Upper lobe of right lung (tissue), 1 donor: Measurements from ENCODE around the gene MIA2. TPM values are rescaled to one million over a fixed set of nuclear protein-coding genes. Genes with fewer than 3 reads are reported as not detected.
"Not testable (repeated sequence)": the region's sequence is repeated elsewhere in the genome, so short reads cannot be mapped to it uniquely, and the experiment has no call there.

Source experiments
- ATAC-seq: fragments of 200-7000 bp; cut with Tn5 transposase; one replicate; pipeline ENCODE4 v1.9.1; 2020; ENCODE audit warnings: mild to moderate bottlenecking, moderate library complexity
- DNase-seq: peaks from one replicate; pipeline ENCODE4 v3.0.0-alpha.2; 2020
- H3K27ac ChIP-seq: fragments of 200-600 bp; one replicate; pipeline ENCODE4 v1.8.0; 2022
- H3K27me3 ChIP-seq: fragments of 200-600 bp; one replicate; pipeline ENCODE4 v1.8.0; 2022; ENCODE audit warnings: mild to moderate bottlenecking
- H3K36me3 ChIP-seq: fragments of 200-600 bp; one replicate; pipeline ENCODE4 v1.8.0; 2022
- H3K4me1 ChIP-seq: fragments of 200-600 bp; one replicate; pipeline ENCODE4 v1.8.0; 2022
- H3K4me3 ChIP-seq: fragments of 200-600 bp; one replicate; pipeline ENCODE4 v1.8.0; 2022; ENCODE audit warnings: mild to moderate bottlenecking
- H3K9me3 ChIP-seq: fragments of 200-600 bp; one replicate; pipeline ENCODE4 v1.8.0; 2022
- intact Hi-C: fragments of 100-400 bp; cut with DNase I; formaldehyde crosslinking; loops from one replicate; pipeline ENCODE4 v1.11.0; 2022
- total RNA-seq: library from RNA; stranded (reverse); fragmentation: NEBNext Ultra II Directional; extraction: Animal tissue kit (Norgen Biotek cat#: 25700); gene quantifications from one replicate; pipeline ENCODE4 v1.2.1, GENCODE V29; 2021
- TF ChIP-seq, protein P1 (sequence below): fragments of 200-600 bp; IDR thresholded peaks from one replicate; pipeline ENCODE4 v1.8.0; 2022; ENCODE audit warnings: antibody characterized with exemption
- donor health status: DM: no; HTN: yes; CAD: no; lungs with severe emphysema.

The MIA2 gene
- total RNA-seq, 1 donor from 2014 or later = 33.8 TPM

DNA sequence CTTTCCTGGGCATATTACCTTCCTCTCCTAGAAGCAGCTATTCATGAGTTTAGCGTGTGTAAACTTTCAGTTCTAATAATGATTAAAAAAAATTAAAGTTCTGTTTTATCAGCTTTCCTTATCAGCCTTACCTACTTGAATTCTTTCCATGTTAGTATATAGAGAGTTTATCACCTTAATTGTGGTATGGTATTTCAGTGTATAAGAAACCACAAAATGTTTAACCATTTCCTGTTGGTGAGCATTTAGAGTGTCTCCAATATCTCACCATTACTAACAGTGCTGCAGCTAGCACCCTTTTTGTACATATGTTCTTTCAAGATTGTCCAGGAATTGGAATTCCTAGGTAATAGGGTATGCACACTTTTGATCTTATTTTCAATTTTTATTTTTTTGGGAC, 109.1 kb downstream of the MIA2 start:
- DNase-seq (no peak), ATAC-seq (no peak)
- peaks cover 25% of the 10 kb centered on the region for H3K36me3 ChIP-seq
- no peaks in the 10 kb centered on the region for H3K9me3 ChIP-seq
- H3K27me3 ChIP-seq = no peaks in the 10 kb centered on the region
- intact Hi-C loops = no loop called here
- H3K27ac ChIP-seq = no peak overlapping the region
- TF ChIP-seq, protein P1, sequence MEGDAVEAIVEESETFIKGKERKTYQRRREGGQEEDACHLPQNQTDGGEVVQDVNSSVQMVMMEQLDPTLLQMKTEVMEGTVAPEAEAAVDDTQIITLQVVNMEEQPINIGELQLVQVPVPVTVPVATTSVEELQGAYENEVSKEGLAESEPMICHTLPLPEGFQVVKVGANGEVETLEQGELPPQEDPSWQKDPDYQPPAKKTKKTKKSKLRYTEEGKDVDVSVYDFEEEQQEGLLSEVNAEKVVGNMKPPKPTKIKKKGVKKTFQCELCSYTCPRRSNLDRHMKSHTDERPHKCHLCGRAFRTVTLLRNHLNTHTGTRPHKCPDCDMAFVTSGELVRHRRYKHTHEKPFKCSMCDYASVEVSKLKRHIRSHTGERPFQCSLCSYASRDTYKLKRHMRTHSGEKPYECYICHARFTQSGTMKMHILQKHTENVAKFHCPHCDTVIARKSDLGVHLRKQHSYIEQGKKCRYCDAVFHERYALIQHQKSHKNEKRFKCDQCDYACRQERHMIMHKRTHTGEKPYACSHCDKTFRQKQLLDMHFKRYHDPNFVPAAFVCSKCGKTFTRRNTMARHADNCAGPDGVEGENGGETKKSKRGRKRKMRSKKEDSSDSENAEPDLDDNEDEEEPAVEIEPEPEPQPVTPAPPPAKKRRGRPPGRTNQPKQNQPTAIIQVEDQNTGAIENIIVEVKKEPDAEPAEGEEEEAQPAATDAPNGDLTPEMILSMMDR = no peak
- H3K4me3 ChIP-seq = no peak overlapping the region
- H3K4me1 ChIP-seq = no peaks in the 10 kb centered on the region

GRCh38 chr14:39343614-39344013, 109.9 kb downstream of the MIA2 start:
- TF ChIP-seq, protein P1 = no peak
- DNase-seq (no peak), ATAC-seq (no peak)
- Histone ChIP-seq H3K36me3 (peaks cover 22% of the 10 kb centered on the region), H3K27ac (no peak overlapping the region), H3K27me3 (no peaks in the 10 kb centered on the region), H3K9me3 (no peaks in the 10 kb centered on the region), H3K4me3 (no peak overlapping the region), H3K4me1 (no peaks in the 10 kb centered on the region)
- intact Hi-C loops = no loop called here

GRCh38 chr14:39350866-39351265, 117.2 kb downstream of the MIA2 start:
- no peak overlapping the region for H3K4me3 ChIP-seq
- no peak for ATAC-seq
- no peaks in the 10 kb centered on the region for H3K9me3 ChIP-seq
- no peak overlapping the region for H3K27ac ChIP-seq
- TF ChIP-seq, protein P1 = no peak
- no peaks in the 10 kb centered on the region for H3K27me3 ChIP-seq
- peaks cover 12% of the 10 kb centered on the region for H3K36me3 ChIP-seq
- intact Hi-C loops = no loop called here
- DNase-seq = no peak
- H3K4me1 ChIP-seq = no peaks in the 10 kb centered on the region

DNA sequence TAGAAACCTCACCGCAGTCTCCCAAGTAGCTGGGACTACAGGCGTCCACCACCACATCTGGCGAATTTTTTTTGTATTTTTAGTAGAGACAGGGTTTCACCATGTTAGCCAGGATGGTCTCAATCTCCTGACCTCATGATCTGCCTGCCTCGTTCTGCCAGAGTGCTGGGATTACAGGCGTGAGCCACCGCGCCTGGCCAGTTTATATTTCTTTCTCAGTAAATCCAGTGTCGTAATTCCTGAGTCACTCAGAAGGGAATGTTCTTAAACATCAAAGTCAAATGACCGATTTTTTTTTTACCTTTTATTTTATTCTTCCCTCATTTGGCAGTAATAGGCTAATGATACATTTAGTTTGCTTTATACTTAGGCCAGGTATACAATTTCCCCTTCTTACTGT, 118.0 kb downstream of the MIA2 start:
- TF ChIP-seq, protein P1 = no peak
- H3K36me3 ChIP-seq = peaks cover 3% of the 10 kb centered on the region
- no peak overlapping the region for H3K4me3 ChIP-seq
- no peak overlapping the region for H3K27ac ChIP-seq
- intact Hi-C loops = no loop called here
- ATAC-seq (no peak), DNase-seq (no peak)
- H3K27me3 ChIP-seq = no peaks in the 10 kb centered on the region
- H3K4me1 ChIP-seq = no peaks in the 10 kb centered on the region
- H3K9me3 ChIP-seq = no peaks in the 10 kb centered on the region

DNA sequence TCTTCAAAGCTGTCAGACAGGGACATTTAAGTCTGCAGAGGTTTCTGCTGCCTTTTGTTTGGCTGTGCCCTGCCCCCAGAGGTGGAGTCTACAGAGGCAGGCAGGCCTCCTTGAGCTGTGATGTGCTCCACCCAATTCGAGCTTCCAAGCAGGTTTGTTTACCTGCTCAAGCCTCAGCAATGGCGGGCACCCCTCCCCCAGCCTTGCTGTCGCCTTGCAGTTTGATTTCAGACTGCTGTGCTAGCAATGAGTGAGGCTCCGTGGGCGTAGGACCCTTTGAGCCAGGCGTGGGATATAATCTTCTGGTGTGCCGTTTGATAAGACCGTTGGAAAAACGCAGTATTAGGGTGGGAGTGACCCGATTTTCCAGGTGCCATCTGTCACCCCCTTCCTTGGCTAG, 125.4 kb downstream of the MIA2 start:
- ATAC-seq, H3K36me3 ChIP-seq, intact Hi-C loops, H3K4me3 ChIP-seq, H3K27me3 ChIP-seq, H3K4me1 ChIP-seq, DNase-seq, H3K9me3 ChIP-seq, H3K27ac ChIP-seq: not testable (repeated sequence)

DNA sequence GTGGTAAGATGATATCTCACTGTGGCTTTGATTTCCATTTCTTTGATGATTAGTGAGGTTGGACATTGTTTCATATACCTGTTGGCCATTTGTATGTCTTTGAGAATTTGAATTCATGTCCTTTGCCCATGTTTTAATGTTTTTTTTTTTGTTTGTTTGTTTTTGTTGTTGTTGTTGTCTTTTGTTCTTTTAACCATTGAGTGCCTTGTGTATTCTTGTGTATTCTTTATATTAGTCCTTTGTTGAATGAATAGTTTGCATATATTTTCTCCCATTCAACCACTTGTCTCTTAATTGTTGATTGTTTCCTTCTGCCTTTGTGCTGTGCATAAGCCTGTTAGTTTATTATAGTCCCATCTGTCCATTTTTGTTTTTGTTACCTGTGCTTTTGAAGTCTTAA, 126.6 kb downstream of the MIA2 start:
- no peak overlapping the region for H3K27ac ChIP-seq
- H3K4me3 ChIP-seq = no peak overlapping the region
- H3K9me3 ChIP-seq = peaks cover 11% of the 10 kb centered on the region
- H3K36me3 ChIP-seq = no peaks in the 10 kb centered on the region
- DNase-seq = no peak
- H3K4me1 ChIP-seq = no peaks in the 10 kb centered on the region
- no peak for ATAC-seq
- TF ChIP-seq, protein P1 = no peak
- intact Hi-C loops = no loop called here
- H3K27me3 ChIP-seq = no peaks in the 10 kb centered on the region

- peaks cover 11% of the 10 kb centered on the region for H3K9me3 ChIP-seq
- H3K27me3 ChIP-seq, H3K4me1 ChIP-seq, ATAC-seq, H3K27ac ChIP-seq, intact Hi-C loops, H3K4me3 ChIP-seq, DNase-seq, H3K36me3 ChIP-seq: not testable (repeated sequence)
Observed at GRCh38 chr14:39361556-39361955, 127.8 kb downstream of the MIA2 start.
